ENCODE results near the gene RSU1. TPM values are rescaled to one million over a fixed set of nuclear protein-coding genes. Genes with fewer than 3 reads are reported as not detected.

RSU1 gene
- total RNA-seq, 1 donor from 2014 or later: 118 TPM

- Mint-ChIP-seq H3K4me3 (ENCODE audit: unreplicated experiment) (no peak overlapping the region), H3K9me3 (ENCODE audit: unreplicated experiment) (no peaks in the 10 kb centered on the region), H3K4me1 (ENCODE audit: unreplicated experiment) (no peaks in the 10 kb centered on the region), H3K36me3 (ENCODE audit: low read depth, unreplicated experiment) (peaks cover 8% of the 10 kb centered on the region), H3K27ac (ENCODE audit: unreplicated experiment) (no peak overlapping the region), H3K27me3 (ENCODE audit: unreplicated experiment) (peaks cover 4% of the 10 kb centered on the region)
- DNase-seq (ENCODE audit: low spot score): no peak
- no peak for TF ChIP-seq CTCF (IDR thresholded peaks at IDR 0.05; ENCODE audit: unreplicated experiment)
Observed at GRCh38 chr10:16673443-16673842, 143.8 kb downstream of the RSU1 start.

- no peak for TF ChIP-seq CTCF (IDR thresholded peaks at IDR 0.05; ENCODE audit: unreplicated experiment)
- Mint-ChIP-seq H3K4me3 (ENCODE audit: unreplicated experiment) (no peak overlapping the region), H3K4me1 (ENCODE audit: unreplicated experiment) (no peaks in the 10 kb centered on the region), H3K9me3 (ENCODE audit: unreplicated experiment) (no peaks in the 10 kb centered on the region), H3K27me3 (ENCODE audit: unreplicated experiment) (no peaks in the 10 kb centered on the region), H3K36me3 (ENCODE audit: low read depth, unreplicated experiment) (no peaks in the 10 kb centered on the region), H3K27ac (ENCODE audit: unreplicated experiment) (no peak overlapping the region)
- no peak for DNase-seq (ENCODE audit: low spot score)
Observed at GRCh38 chr10:16663444-16663843, 153.8 kb downstream of the RSU1 start.

GRCh38 chr10:16662923-16663322 is 154.3 kb downstream of the RSU1 start:
- no peak overlapping the region for H3K4me3 Mint-ChIP-seq (ENCODE audit: unreplicated experiment)
- H3K9me3 Mint-ChIP-seq (ENCODE audit: unreplicated experiment): no peaks in the 10 kb centered on the region
- no peak overlapping the region for H3K27ac Mint-ChIP-seq (ENCODE audit: unreplicated experiment)
- H3K27me3 Mint-ChIP-seq (ENCODE audit: unreplicated experiment): no peaks in the 10 kb centered on the region
- no peaks in the 10 kb centered on the region for H3K36me3 Mint-ChIP-seq (ENCODE audit: low read depth, unreplicated experiment)
- no peaks in the 10 kb centered on the region for H3K4me1 Mint-ChIP-seq (ENCODE audit: unreplicated experiment)
- no peak for TF ChIP-seq CTCF (IDR thresholded peaks at IDR 0.05; ENCODE audit: unreplicated experiment)
- no peak for DNase-seq (ENCODE audit: low spot score)

GRCh38 chr10:16656895-16657294 is 160.3 kb downstream of the RSU1 start:
- Mint-ChIP-seq H3K9me3 (ENCODE audit: unreplicated experiment) (no peaks in the 10 kb centered on the region), H3K4me3 (ENCODE audit: unreplicated experiment) (no peak overlapping the region), H3K27ac (ENCODE audit: unreplicated experiment) (no peak overlapping the region), H3K36me3 (ENCODE audit: low read depth, unreplicated experiment) (no peaks in the 10 kb centered on the region), H3K4me1 (ENCODE audit: unreplicated experiment) (no peaks in the 10 kb centered on the region), H3K27me3 (ENCODE audit: unreplicated experiment) (no peaks in the 10 kb centered on the region)
- no peak for TF ChIP-seq CTCF (IDR thresholded peaks at IDR 0.05; ENCODE audit: unreplicated experiment)
- DNase-seq (ENCODE audit: low spot score): no peak

- Mint-ChIP-seq H3K27me3 (ENCODE audit: unreplicated experiment) (no peaks in the 10 kb centered on the region), H3K27ac (ENCODE audit: unreplicated experiment) (no peak overlapping the region), H3K9me3 (ENCODE audit: unreplicated experiment) (no peaks in the 10 kb centered on the region), H3K4me3 (ENCODE audit: unreplicated experiment) (no peak overlapping the region), H3K4me1 (ENCODE audit: unreplicated experiment) (no peaks in the 10 kb centered on the region), H3K36me3 (ENCODE audit: low read depth, unreplicated experiment) (no peaks in the 10 kb centered on the region)
- no peak for DNase-seq (ENCODE audit: low spot score)
- TF ChIP-seq CTCF (IDR thresholded peaks at IDR 0.05; ENCODE audit: unreplicated experiment): no peak
Observed at GRCh38 chr10:16653224-16653623, 164.0 kb downstream of the RSU1 start.
